Keratinocyte (primary cell): ENCODE results near the gene CFAP57.

Experiments used
- CTCF ChIP-seq, 3 experiments: IDR thresholded peaks in 1 of 3; conservative IDR thresholded peaks in 1 of 3; optimal IDR thresholded peaks in 1 of 3; 2 replicates in 2 of 3; 3 replicates in 1 of 3; pipeline versions ENCODE3 to v1.5.1; 2011; ENCODE audit warnings: low read length in 3 of 3, mild to moderate bottlenecking in 3 of 3, moderate library complexity in 2 of 3, control low read depth in 1 of 3, inconsistent platforms in 1 of 3; ENCODE audit not compliant: insufficient read depth in 2 of 3; ENCODE audit errors: extremely low read depth in 1 of 3
- EZH2 ChIP-seq: IDR thresholded peaks from one replicate; pipeline ENCODE4 v1.6.1; 2012; ENCODE audit warnings: inconsistent platforms, mild to moderate bottlenecking, low read length, moderate library complexity

- TF ChIP-seq CTCF (optimal IDR thresholded peaks at IDR 0.05 in 1 of 3, IDR thresholded peaks at IDR 0.05 in 1 of 3, conservative IDR thresholded peaks at IDR 0.05 in 1 of 3; ENCODE audit: extremely low read depth in 1 of 3, insufficient read depth in 2 of 3, low read length in 3 of 3) (no peak), EZH2 (no peak)
These were observed 12.9 kb downstream of the CFAP57 start for GRCh38 chr1:43184995-43185394.
